H9 (cell line): ENCODE measurements around the gene RSPRY1. TPM values are rescaled to one million over a fixed set of nuclear protein-coding genes. Genes with fewer than 3 reads are reported as not detected.

Experiments
- DNase-seq: peaks from one replicate; pipeline ENCODE4 v3.0.0-alpha.2; 2017
- H2AFZ ChIP-seq: one replicate; pipeline ENCODE4 v1.6.1; 2013; ENCODE audit warnings: mild to moderate bottlenecking, low read length, control low read depth, moderate library complexity
- H2AK5ac ChIP-seq: 2 replicates; pipeline ENCODE4 v1.6.1; 2013; ENCODE audit warnings: low read length, control low read depth, mixed read lengths; ENCODE audit not compliant: insufficient read length
- H2BK120ac ChIP-seq: one replicate; pipeline ENCODE4 v1.6.1; 2013; ENCODE audit warnings: low read depth, mild to moderate bottlenecking, low read length, control low read depth, inconsistent platforms; ENCODE audit not compliant: poor library complexity, severe bottlenecking
- H2BK12ac ChIP-seq: 2 replicates; pipeline ENCODE4 v1.6.1; 2013; ENCODE audit warnings: low read length, control low read depth, mixed read lengths, low read depth; ENCODE audit not compliant: insufficient read length
- H2BK15ac ChIP-seq: 2 replicates; pipeline ENCODE4 v1.6.1; 2013; ENCODE audit warnings: low read depth, low read length, control low read depth
- H2BK20ac ChIP-seq: one replicate; pipeline ENCODE4 v1.6.1; 2013; ENCODE audit warnings: low read depth, mild to moderate bottlenecking, low read length, control low read depth, inconsistent platforms; ENCODE audit not compliant: poor library complexity, severe bottlenecking
- H2BK5ac ChIP-seq: 2 replicates; pipeline ENCODE4 v1.6.1; 2013; ENCODE audit warnings: low read length, control low read depth, mixed read lengths; ENCODE audit not compliant: insufficient read length
- H3K14ac ChIP-seq: 2 replicates; pipeline ENCODE4 v1.6.1; 2013; ENCODE audit warnings: low read length, control low read depth; ENCODE audit not compliant: insufficient read depth
- H3K18ac ChIP-seq: 2 replicates; pipeline ENCODE4 v1.6.1; 2013; ENCODE audit warnings: low read depth, mild to moderate bottlenecking, mixed read lengths, low read length, control low read depth; ENCODE audit not compliant: insufficient read length
- H3K23ac ChIP-seq: 2 replicates; pipeline ENCODE4 v1.6.1; 2013; ENCODE audit warnings: low read length, control low read depth, mixed read lengths, low read depth; ENCODE audit not compliant: insufficient read length
- H3K23me2 ChIP-seq: 2 replicates; pipeline ENCODE4 v1.6.1; 2013; ENCODE audit warnings: low read depth, mild to moderate bottlenecking, mixed read lengths, low read length, control low read depth; ENCODE audit not compliant: insufficient read length, poor library complexity, severe bottlenecking
- H3K27ac ChIP-seq: 2 replicates; pipeline ENCODE4 v1.5.1; 2013; ENCODE audit warnings: low read length, control low read depth, mixed read lengths, low read depth; ENCODE audit not compliant: insufficient read length
- H3K27me3 ChIP-seq: 2 replicates; pipeline ENCODE4 v1.6.1; 2013; ENCODE audit warnings: low read length, control low read depth, inconsistent platforms; ENCODE audit not compliant: insufficient read depth
- H3K4ac ChIP-seq: 2 replicates; pipeline ENCODE4 v1.6.1; 2013; ENCODE audit warnings: low read depth, mild to moderate bottlenecking, control low read depth, inconsistent platforms, low read length, moderate library complexity
- H3K4me1 ChIP-seq: 2 replicates; pipeline ENCODE4 v1.6.1; 2013; ENCODE audit warnings: low read length, control low read depth, inconsistent platforms; ENCODE audit not compliant: insufficient read depth
- H3K4me2 ChIP-seq: 2 replicates; pipeline ENCODE4 v1.6.1; 2013; ENCODE audit warnings: low read length, control low read depth, mixed read lengths; ENCODE audit not compliant: insufficient read length, insufficient read depth
- H3K56ac ChIP-seq: 2 replicates; pipeline ENCODE4 v1.6.1; 2013; ENCODE audit warnings: low read depth, mild to moderate bottlenecking, mixed read lengths, low read length, control low read depth; ENCODE audit not compliant: insufficient read length
- H3K79me1 ChIP-seq: 2 replicates; pipeline ENCODE4 v1.6.1; 2013; ENCODE audit warnings: low read depth, mild to moderate bottlenecking, moderate library complexity, low read length, control low read depth, inconsistent platforms; ENCODE audit not compliant: insufficient read depth, poor library complexity, severe bottlenecking
- H3K79me2 ChIP-seq: 2 replicates; pipeline ENCODE4 v1.6.1; 2013; ENCODE audit warnings: low read length, control low read depth, inconsistent platforms; ENCODE audit not compliant: insufficient read depth
- H3K9ac ChIP-seq: 2 replicates; pipeline ENCODE4 v1.6.1; 2013; ENCODE audit warnings: low read length, control low read depth, mixed read lengths; ENCODE audit not compliant: insufficient read length; ENCODE audit errors: extremely low read depth
- H3K9me3 ChIP-seq: one replicate; pipeline ENCODE4 v1.6.1; 2013; ENCODE audit warnings: low read depth, low read length, inconsistent platforms; ENCODE audit not compliant: control insufficient read depth
- H3T11ph ChIP-seq: one replicate; pipeline ENCODE4 v1.6.1; 2013; ENCODE audit warnings: mild to moderate bottlenecking, low read length, control low read depth, inconsistent platforms
- H4K20me1 ChIP-seq: one replicate; pipeline ENCODE4 v1.6.1; 2013; ENCODE audit not compliant: control insufficient read depth, insufficient read length, insufficient read depth
- H4K5ac ChIP-seq: 2 replicates; pipeline ENCODE4 v1.6.1; 2013; ENCODE audit warnings: low read depth, mild to moderate bottlenecking, mixed read lengths, low read length, control low read depth; ENCODE audit not compliant: insufficient read length
- H4K8ac ChIP-seq: replicated peaks from 2 replicates; pipeline ENCODE4 v1.6.1; 2013; ENCODE audit warnings: low read length, control low read depth, mixed read lengths, low read depth; ENCODE audit not compliant: insufficient read length
- H4K91ac ChIP-seq: 2 replicates; pipeline ENCODE4 v1.6.1; 2013; ENCODE audit warnings: low read depth, mild to moderate bottlenecking, moderate library complexity, mixed read lengths, low read length, control low read depth; ENCODE audit not compliant: insufficient read length
- H3K27ac Mint-ChIP-seq, 3 experiments: 2 replicates in 2 of 3; 3 replicates in 1 of 3; pipeline ENCODE4 v1.8.0; 2020 to 2021; ENCODE audit warnings: mixed read lengths in 3 of 3, mild to moderate bottlenecking in 1 of 3, moderate library complexity in 1 of 3
- H3K27me3 Mint-ChIP-seq: 2 replicates; pipeline ENCODE4 v1.8.0; 2021; ENCODE audit warnings: low read depth, mild to moderate bottlenecking, moderate library complexity, mixed read lengths
- H3K36me3 Mint-ChIP-seq, 3 experiments: 2 replicates in 2 of 3; 3 replicates in 1 of 3; pipeline ENCODE4 v1.8.0; 2020 to 2021; ENCODE audit warnings: low read depth in 3 of 3, mixed read lengths in 3 of 3; ENCODE audit not compliant: insufficient read depth in 1 of 3
- H3K4me1 Mint-ChIP-seq, 2 experiments: 2 replicates each; pipeline ENCODE4 v1.8.0; 2020; ENCODE audit warnings: mixed read lengths in 2 of 2
- H3K4me3 Mint-ChIP-seq, 2 experiments: 2 replicates in 1 of 2; 3 replicates in 1 of 2; pipeline ENCODE4 v1.8.0; 2020 to 2021; ENCODE audit warnings: mild to moderate bottlenecking in 2 of 2, mixed read lengths in 2 of 2, moderate library complexity in 1 of 2
- H3K9me3 Mint-ChIP-seq, 2 experiments: 2 replicates in 1 of 2; 3 replicates in 1 of 2; pipeline ENCODE4 v1.8.0; 2020; ENCODE audit warnings: mild to moderate bottlenecking in 2 of 2, mixed read lengths in 2 of 2, moderate library complexity in 1 of 2
- WGBS: extraction: QIAGEN DNeasy Blood & Tissue Kit; methylation state at CpG from one replicate; pipeline ENCODE4 v1.1.7; 2013; ENCODE audit warnings: missing lambda C conversion rate, low lambda C conversion rate, mixed read lengths; ENCODE audit not compliant: insufficient read length; ENCODE audit errors: extremely low coverage; 5-methylcytosine and 5-hydroxymethylcytosine counted together
- total RNA-seq: library from RNA; stranded (reverse); gene quantifications from 2 replicates; pipeline ENCODE4 v1.2.1, GENCODE V29; 2021
- TF ChIP-seq, protein P1 (sequence below): fragments of 200-600 bp; sonication (generic); conservative IDR thresholded peaks from 3 replicates; pipeline ENCODE4 v1.8.0; 2021; ENCODE audit warnings: antibody characterized with exemption, mild to moderate bottlenecking

RSPRY1 gene
- total RNA-seq, 1 experiment from 2014 or later, result 36.1 TPM

DNA sequence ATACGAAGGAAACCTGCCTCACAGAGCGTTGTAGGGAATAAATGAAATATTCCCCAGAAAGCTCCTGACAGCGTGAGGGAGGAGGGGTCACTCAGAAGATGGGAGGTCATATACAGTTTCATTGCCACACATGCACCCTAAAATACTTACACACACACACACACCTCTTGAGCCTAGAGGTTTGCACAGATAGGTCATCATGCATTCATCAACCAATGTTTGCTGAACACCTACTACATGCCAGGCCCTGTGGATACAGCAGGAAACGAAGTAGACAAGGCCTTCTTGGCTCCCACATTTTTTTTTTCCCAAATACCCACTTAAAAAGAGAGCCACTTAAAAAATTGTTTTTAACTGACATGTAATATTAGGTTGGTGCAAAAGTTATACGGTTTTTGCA, 99.2 kb downstream of the RSPRY1 start:
- no peak overlapping the region for H2BK5ac ChIP-seq
- Mint-ChIP-seq H3K36me3 (no peaks in the 10 kb centered on the region), H3K9me3 (0 out of 5 replicates have a peak, but pooled peaks cover 0 to 2% of the 10 kb centered on the region in 2 experiments), H3K27ac (no peak overlapping the region; a peak in 1 of 7 replicates), H3K4me3 (peak overlapping the region; percentile 73 to 90), H3K4me1 (peaks cover 9 to 26% of the 10 kb centered on the region in 2 experiments), H3K27me3 (peaks cover 55% of the 10 kb centered on the region)
- H3K56ac ChIP-seq, result no peak overlapping the region
- DNase-seq, result no peak
- no peak overlapping the region for H2BK12ac ChIP-seq
- H3K27ac ChIP-seq, result no peak overlapping the region
- H3K27me3 ChIP-seq, result peaks cover 15% of the 10 kb centered on the region; the same call in 1 of the 2 replicates
- peak overlapping the region; percentile 61 for H3K4me2 ChIP-seq
- no peaks in the 10 kb centered on the region for H3K4me1 ChIP-seq
- no peak overlapping the region for H4K5ac ChIP-seq
- H2BK20ac ChIP-seq, result no peak overlapping the region
- H4K91ac ChIP-seq, result no peak overlapping the region
- no peak overlapping the region for H3K4ac ChIP-seq
- H3K9ac ChIP-seq, result no peak overlapping the region
- H2AK5ac ChIP-seq, result no peak overlapping the region
- TF ChIP-seq, protein P1, sequence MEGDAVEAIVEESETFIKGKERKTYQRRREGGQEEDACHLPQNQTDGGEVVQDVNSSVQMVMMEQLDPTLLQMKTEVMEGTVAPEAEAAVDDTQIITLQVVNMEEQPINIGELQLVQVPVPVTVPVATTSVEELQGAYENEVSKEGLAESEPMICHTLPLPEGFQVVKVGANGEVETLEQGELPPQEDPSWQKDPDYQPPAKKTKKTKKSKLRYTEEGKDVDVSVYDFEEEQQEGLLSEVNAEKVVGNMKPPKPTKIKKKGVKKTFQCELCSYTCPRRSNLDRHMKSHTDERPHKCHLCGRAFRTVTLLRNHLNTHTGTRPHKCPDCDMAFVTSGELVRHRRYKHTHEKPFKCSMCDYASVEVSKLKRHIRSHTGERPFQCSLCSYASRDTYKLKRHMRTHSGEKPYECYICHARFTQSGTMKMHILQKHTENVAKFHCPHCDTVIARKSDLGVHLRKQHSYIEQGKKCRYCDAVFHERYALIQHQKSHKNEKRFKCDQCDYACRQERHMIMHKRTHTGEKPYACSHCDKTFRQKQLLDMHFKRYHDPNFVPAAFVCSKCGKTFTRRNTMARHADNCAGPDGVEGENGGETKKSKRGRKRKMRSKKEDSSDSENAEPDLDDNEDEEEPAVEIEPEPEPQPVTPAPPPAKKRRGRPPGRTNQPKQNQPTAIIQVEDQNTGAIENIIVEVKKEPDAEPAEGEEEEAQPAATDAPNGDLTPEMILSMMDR, result no peak
- no peak overlapping the region for H3T11ph ChIP-seq
- no peak overlapping the region for H3K14ac ChIP-seq
- H3K9me3 ChIP-seq, result no peaks in the 10 kb centered on the region
- no peak overlapping the region for H3K18ac ChIP-seq
- H3K23ac ChIP-seq, result no peak overlapping the region
- no peak overlapping the region for H2BK120ac ChIP-seq
- H4K20me1 ChIP-seq, result no peaks in the 10 kb centered on the region
- H4K8ac ChIP-seq, result no peak overlapping the region
- WGBS, result no CpG with 5 or more reads among the region's 5 CpGs
- H2BK15ac ChIP-seq, result no peak overlapping the region
- H3K79me2 ChIP-seq, result no peaks in the 10 kb centered on the region
- peaks cover 5% of the 10 kb centered on the region for H3K23me2 ChIP-seq
- H3K79me1 ChIP-seq, result no peaks in the 10 kb centered on the region
- no peak overlapping the region for H2AFZ ChIP-seq
